MCF 10A (cell line): ENCODE results near the gene INTS11. TPM values are rescaled to one million over a fixed set of nuclear protein-coding genes. Genes with fewer than 3 reads are reported as not detected.

Experiments used
- BruUV-seq: library from RNA; stranded (reverse); fragments of 400-500 nt; replicated peaks from 2 replicates; lab custom pipeline; 2021; lab: Mats Ljungman, UMichigan
- CTCF ChIA-PET: fragments of 300-600 bp; sonication (Branson Sonifier 250); formaldehyde crosslinking; extraction: SDS; loops from one replicate; lab custom pipeline; 2021; ENCODE audit warnings: antibody characterized with exemption, inconsistent platforms; lab: Yijun Ruan, JAX
- POLR2A ChIA-PET: fragments of 300-600, 350-650 bp; sonication (Branson Sonifier 250); formaldehyde crosslinking; extraction: SDS; loops from one replicate; lab custom pipeline; 2020; ENCODE audit warnings: antibody characterized with exemption, inconsistent platforms; lab: Yijun Ruan, JAX
- DNase-seq: peaks from one replicate; pipeline ENCODE4 v3.0.0-alpha.2; 2018; ENCODE audit not compliant: unreplicated experiment
- H3K27ac Mint-ChIP-seq: one replicate; pipeline ENCODE4 v1.8.0; 2022; ENCODE audit warnings: mild to moderate bottlenecking, low read depth, mixed read lengths; ENCODE audit not compliant: unreplicated experiment
- H3K27me3 Mint-ChIP-seq: one replicate; pipeline ENCODE4 v1.8.0; 2022; ENCODE audit warnings: mixed read lengths; ENCODE audit not compliant: insufficient read depth, unreplicated experiment
- H3K36me3 Mint-ChIP-seq: one replicate; pipeline ENCODE4 v1.8.0; 2022; ENCODE audit warnings: mild to moderate bottlenecking, moderate library complexity, mixed read lengths; ENCODE audit not compliant: insufficient read depth, unreplicated experiment
- H3K4me1 Mint-ChIP-seq: one replicate; pipeline ENCODE4 v1.8.0; 2022; ENCODE audit warnings: mixed read lengths; ENCODE audit not compliant: insufficient read depth, unreplicated experiment
- H3K4me3 Mint-ChIP-seq: one replicate; pipeline ENCODE4 v1.8.0; 2022; ENCODE audit warnings: mild to moderate bottlenecking, moderate library complexity, mixed read lengths; ENCODE audit not compliant: unreplicated experiment
- H3K9me3 Mint-ChIP-seq: one replicate; pipeline ENCODE4 v1.8.0; 2022; ENCODE audit warnings: mixed read lengths; ENCODE audit not compliant: unreplicated experiment
- CTCF ChIP-seq: fragments of 200-600 bp; IDR thresholded peaks from one replicate; pipeline ENCODE4 v1.8.0; 2022; ENCODE audit warnings: antibody characterized with exemption, mild to moderate bottlenecking; ENCODE audit not compliant: unreplicated experiment
- intact Hi-C: fragments of 100-400 bp; cut with micrococcal nuclease; formaldehyde crosslinking; loops from 2 replicates; pipeline ENCODE4 v1.14.1; 2022
- total RNA-seq: library from RNA; stranded (reverse); gene quantifications from 2 replicates; pipeline ENCODE4 v1.2.3, GENCODE V29; 2022

Gene INTS11
- total RNA-seq, 1 experiment from 2014 or later = 122 TPM

- Mint-ChIP-seq H3K27me3 (no peaks in the 10 kb centered on the region), H3K4me3 (no peak overlapping the region), H3K27ac (no peak overlapping the region), H3K36me3 (peaks cover 17% of the 10 kb centered on the region), H3K4me1 (no peaks in the 10 kb centered on the region), H3K9me3 (no peaks in the 10 kb centered on the region)
- DNase-seq = no peak
- POLR2A ChIA-PET = interaction anchor here (0.6 to 1.9 kb wide), 2 partner anchors 10 to 177 kb away, joined by 3 to 6 read pairs; no protein-coding TSS in a partner anchor
- intact Hi-C loops = loop anchor here (5.0 to 10.0 kb wide), 2 partner anchors 61 to 309 kb away; partner anchors contain the start of genes B3GALT6, PERM1 and SDF4
- no TSS peak for BruUV-seq
- CTCF ChIA-PET = interaction anchor here (0.6 to 2.1 kb wide), 4 partner anchors 8 to 134 kb away, joined by 3 to 9 read pairs (median 5); no protein-coding TSS in a partner anchor
- no peak for TF ChIP-seq CTCF
Observed at GRCh38 chr1:1293263-1294249, 30.9 kb downstream of the INTS11 start.

GRCh38 chr1:1292851-1293250, 31.6 kb downstream of the INTS11 start:
- ChIA-PET CTCF (interaction anchor here (0.6 to 3.2 kb wide), 7 partner anchors 9 to 173 kb away, joined by 3 to 77 read pairs (median 7); partner anchors contain the start of gene SCNN1D), POLR2A (interaction anchor here (1.9 kb wide), 1 partner anchor 10 kb away, joined by 6 read pairs; no protein-coding TSS in a partner anchor)
- Mint-ChIP-seq H3K4me1 (no peaks in the 10 kb centered on the region), H3K36me3 (peaks cover 17% of the 10 kb centered on the region), H3K27me3 (no peaks in the 10 kb centered on the region), H3K4me3 (no peak overlapping the region), H3K27ac (no peak overlapping the region), H3K9me3 (no peaks in the 10 kb centered on the region)
- no peak for TF ChIP-seq CTCF
- no peak for DNase-seq
- intact Hi-C loops = loop anchor here (5.0 to 10.0 kb wide), 2 partner anchors 61 to 308 kb away; partner anchors contain the start of genes B3GALT6, PERM1 and SDF4
- BruUV-seq = no TSS peak

DNA sequence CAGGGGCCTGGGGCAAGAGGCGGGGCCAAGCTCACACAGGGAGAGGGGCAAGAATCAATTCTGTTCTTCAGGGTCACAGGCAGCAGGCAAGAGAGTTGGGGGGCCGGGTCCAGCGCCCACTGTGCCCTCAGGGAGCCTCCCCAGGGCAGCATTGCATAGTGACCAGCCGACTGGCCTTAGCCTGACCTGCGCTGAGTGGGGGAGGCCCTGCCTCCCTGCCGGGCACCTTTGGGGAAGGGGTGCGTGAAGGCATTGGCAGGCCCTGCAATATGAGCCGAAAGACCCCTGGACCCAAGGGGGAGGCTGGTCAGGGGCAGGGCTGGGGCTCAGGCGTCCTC, 32.0 kb downstream of the INTS11 start:
- intact Hi-C loops = loop anchor here (5.0 to 10.0 kb wide), 2 partner anchors 60 to 308 kb away; partner anchors contain the start of genes B3GALT6, PERM1 and SDF4
- no TSS peak for BruUV-seq
- Mint-ChIP-seq H3K27ac (no peak overlapping the region), H3K27me3 (no peaks in the 10 kb centered on the region), H3K4me3 (no peak overlapping the region), H3K4me1 (no peaks in the 10 kb centered on the region), H3K36me3 (peaks cover 17% of the 10 kb centered on the region), H3K9me3 (no peaks in the 10 kb centered on the region)
- no peak for TF ChIP-seq CTCF
- CTCF ChIA-PET = interaction anchor here (0.7 to 3.2 kb wide), 12 partner anchors 8 to 308 kb away, joined by 3 to 77 read pairs (median 6); partner anchors contain the start of genes B3GALT6 and SCNN1D
- no peak for DNase-seq
- POLR2A ChIA-PET = interaction anchor here (0.7 to 1.9 kb wide), 4 partner anchors 11 to 170 kb away, joined by 3 to 13 read pairs (median 7); no protein-coding TSS in a partner anchor
